Brain microvascular endothelial cell (primary cell): Measurements from ENCODE around the gene STK4.

ENCODE experiments used
- DNase-seq: peaks from one replicate; pipeline ENCODE4 v3.0.0-alpha.2; 2020
- H3K27ac ChIP-seq: fragments of 250-450 bp; sonication (Bioruptor Pico); 2 replicates; pipeline ENCODE4 v1.5.1; 2020; ENCODE audit warnings: mild to moderate bottlenecking, moderate library complexity
- H3K27me3 ChIP-seq: fragments of 250-450 bp; sonication (Bioruptor Pico); replicated peaks from 2 replicates; pipeline ENCODE4 v1.5.1; 2020; ENCODE audit warnings: mild to moderate bottlenecking
- H3K36me3 ChIP-seq: fragments of 250-450 bp; sonication (Bioruptor Pico); replicated peaks from 2 replicates; pipeline ENCODE4 v1.5.1; 2020; ENCODE audit warnings: mild to moderate bottlenecking
- H3K4me3 ChIP-seq: 2 replicates; pipeline ENCODE4 v1.5.1; 2011; ENCODE audit warnings: low read depth, mild to moderate bottlenecking, control low read depth, low read length, moderate library complexity
- in situ Hi-C: cut with HindIII; loops from 2 replicates; pipeline ENCODE4 v1.10.0; 2017; ENCODE audit warnings: low sequenced_read_pairs, low pct_ligation_motif_present
- TF ChIP-seq, protein P1 (sequence below): IDR thresholded peaks from 2 replicates; pipeline ENCODE4 v1.5.1; 2011; ENCODE audit warnings: low read depth, mild to moderate bottlenecking, moderate library complexity, low read length, control low read depth, inconsistent platforms; ENCODE audit errors: missing control alignments

Gene STK4

DNA sequence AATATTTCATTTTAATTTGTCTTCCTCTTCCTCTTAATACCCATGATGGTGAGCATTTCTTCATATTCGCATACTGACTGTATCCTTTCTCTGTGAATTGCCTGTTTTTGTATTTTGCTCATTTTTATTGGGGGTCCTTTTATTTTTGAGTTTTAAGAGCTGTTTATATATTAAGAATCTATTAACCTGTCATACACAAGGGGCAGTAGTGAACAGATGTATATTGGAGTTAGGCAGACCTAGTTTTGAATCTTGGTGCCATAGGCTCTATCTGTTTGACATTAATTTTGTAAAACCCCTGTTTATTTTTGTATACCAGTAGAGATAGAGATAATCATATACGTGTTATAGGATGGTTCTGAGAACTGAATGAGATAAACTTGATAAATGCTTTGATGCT, 151.7 kb downstream of the STK4 start:
- in situ Hi-C loops = no loop called here
- H3K27me3 ChIP-seq = no peaks in the 10 kb centered on the region
- TF ChIP-seq, protein P1, sequence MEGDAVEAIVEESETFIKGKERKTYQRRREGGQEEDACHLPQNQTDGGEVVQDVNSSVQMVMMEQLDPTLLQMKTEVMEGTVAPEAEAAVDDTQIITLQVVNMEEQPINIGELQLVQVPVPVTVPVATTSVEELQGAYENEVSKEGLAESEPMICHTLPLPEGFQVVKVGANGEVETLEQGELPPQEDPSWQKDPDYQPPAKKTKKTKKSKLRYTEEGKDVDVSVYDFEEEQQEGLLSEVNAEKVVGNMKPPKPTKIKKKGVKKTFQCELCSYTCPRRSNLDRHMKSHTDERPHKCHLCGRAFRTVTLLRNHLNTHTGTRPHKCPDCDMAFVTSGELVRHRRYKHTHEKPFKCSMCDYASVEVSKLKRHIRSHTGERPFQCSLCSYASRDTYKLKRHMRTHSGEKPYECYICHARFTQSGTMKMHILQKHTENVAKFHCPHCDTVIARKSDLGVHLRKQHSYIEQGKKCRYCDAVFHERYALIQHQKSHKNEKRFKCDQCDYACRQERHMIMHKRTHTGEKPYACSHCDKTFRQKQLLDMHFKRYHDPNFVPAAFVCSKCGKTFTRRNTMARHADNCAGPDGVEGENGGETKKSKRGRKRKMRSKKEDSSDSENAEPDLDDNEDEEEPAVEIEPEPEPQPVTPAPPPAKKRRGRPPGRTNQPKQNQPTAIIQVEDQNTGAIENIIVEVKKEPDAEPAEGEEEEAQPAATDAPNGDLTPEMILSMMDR = peak; percentile 13

GRCh38 chr20:45119556-45120266, 153.4 kb downstream of the STK4 start:
- no peaks in the 10 kb centered on the region for H3K27me3 ChIP-seq
- H3K27ac ChIP-seq = no peak overlapping the region
- TF ChIP-seq, protein P1 = no peak
- H3K36me3 ChIP-seq = no peaks in the 10 kb centered on the region
- no peak overlapping the region for H3K4me3 ChIP-seq
- in situ Hi-C loops = no loop called here
- no peak for DNase-seq

More for the DNA sequence above, 151.7 kb downstream of the STK4 start:
- H3K4me3 ChIP-seq = no peak overlapping the region
- H3K36me3 ChIP-seq = no peaks in the 10 kb centered on the region
- no peak overlapping the region for H3K27ac ChIP-seq
- no peak for DNase-seq

DNA sequence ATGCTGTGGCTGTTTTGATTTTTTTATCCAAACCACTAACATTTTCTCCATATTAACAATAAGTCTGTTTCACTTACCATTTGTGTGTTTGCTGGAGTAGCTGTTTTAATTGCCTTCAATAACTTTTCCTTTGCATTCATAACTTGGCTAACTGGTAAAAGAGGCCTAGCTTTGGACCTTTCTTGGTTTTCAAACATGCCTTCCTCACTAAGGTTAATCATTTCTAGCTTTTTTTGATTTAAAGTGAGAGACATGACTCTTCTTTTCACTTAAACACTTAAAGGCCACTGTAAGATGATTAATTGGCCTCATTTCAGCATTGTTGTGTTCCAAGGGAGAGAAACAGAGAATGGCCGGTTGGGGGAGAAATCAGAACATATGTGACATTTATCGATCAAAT, 155.1 kb downstream of the STK4 start:
- TF ChIP-seq, protein P1 = no peak
- no peak for DNase-seq
- no peaks in the 10 kb centered on the region for H3K36me3 ChIP-seq
- H3K4me3 ChIP-seq = no peak overlapping the region
- no peaks in the 10 kb centered on the region for H3K27me3 ChIP-seq
- H3K27ac ChIP-seq = no peak overlapping the region
- in situ Hi-C loops = no loop called here

DNA sequence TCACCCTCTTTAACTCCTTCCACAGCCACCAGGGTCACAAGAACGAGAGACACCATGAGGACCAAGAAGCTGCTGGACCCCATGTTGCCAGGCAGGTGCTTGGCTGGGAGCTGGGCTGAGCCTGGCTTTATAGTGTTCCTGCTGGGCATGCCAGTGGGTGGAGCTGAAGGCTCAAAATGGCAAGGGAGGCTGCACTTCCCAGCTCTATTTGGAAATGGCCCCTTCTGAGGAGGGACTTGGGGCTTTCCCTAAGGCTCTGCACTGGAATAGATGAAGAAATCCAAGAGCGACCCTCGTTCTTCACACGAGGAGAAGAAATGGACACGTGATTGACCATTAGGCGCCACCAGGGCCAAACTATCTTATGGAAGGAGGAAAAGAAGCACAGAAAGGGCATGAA, 158.1 kb downstream of the STK4 start, which contains the start of gene WFDC12:
Gene WFDC12 (minus strand): TSS at position 101 of the 400 bp plus-strand sequence. CDS start 18 bp downstream, at position 83.
- TF ChIP-seq, protein P1 = no peak
- no peaks in the 10 kb centered on the region for H3K27me3 ChIP-seq
- no peak within 1 kb of the TSS for H3K27ac ChIP-seq
- in situ Hi-C loops = no loop called here
- DNase-seq = no peak
- no peaks in the 10 kb centered on the region for H3K36me3 ChIP-seq
- H3K4me3 ChIP-seq = no peak within 1 kb of the TSS

GRCh38 chr20:45128099-45128498, 161.8 kb downstream of the STK4 start:
- H3K27ac ChIP-seq = no peak overlapping the region
- H3K27me3 ChIP-seq = no peaks in the 10 kb centered on the region
- TF ChIP-seq, protein P1 = no peak
- no peak for DNase-seq
- in situ Hi-C loops = no loop called here
- H3K36me3 ChIP-seq = no peaks in the 10 kb centered on the region
- H3K4me3 ChIP-seq = no peak overlapping the region
